WTC11 (cell line): ENCODE data around the gene PCDH9. TPM values are rescaled to one million over a fixed set of nuclear protein-coding genes. Genes with fewer than 3 reads are reported as not detected.

Experiments used
- ATAC-seq: fragments of 200-7000 bp; cut with Tn5 transposase; 2 replicates; pipeline ENCODE4 v1.10.0; 2021; ENCODE audit warnings: mild to moderate bottlenecking, moderate library complexity
- CTCF ChIA-PET: fragments of 300-600 bp; sonication (Branson Sonifier 250); formaldehyde crosslinking; loops from one replicate; lab custom pipeline; 2021; ENCODE audit warnings: antibody characterized with exemption; lab: Charles Lee
- POLR2A ChIA-PET: fragments of 350-600 bp; sonication (Branson Sonifier 250); formaldehyde crosslinking; loops from one replicate; lab custom pipeline; 2021; ENCODE audit warnings: antibody characterized with exemption; lab: Charles Lee
- DNase-seq: peaks from one replicate; pipeline ENCODE4 v3.0.0; 2021; ENCODE audit warnings: low spot score
- H3K27ac Mint-ChIP-seq: 2 replicates; pipeline ENCODE4 v1.8.0; 2021; ENCODE audit warnings: mixed read lengths
- H3K27me3 Mint-ChIP-seq: 2 replicates; pipeline ENCODE4 v1.8.0; 2021; ENCODE audit warnings: low read depth, mild to moderate bottlenecking, moderate library complexity, mixed read lengths
- H3K36me3 Mint-ChIP-seq: 2 replicates; pipeline ENCODE4 v1.8.0; 2021; ENCODE audit warnings: mixed read lengths
- H3K4me1 Mint-ChIP-seq: 2 replicates; pipeline ENCODE4 v1.8.0; 2022; ENCODE audit warnings: mixed read lengths
- H3K4me3 Mint-ChIP-seq: 2 replicates; pipeline ENCODE4 v1.8.0; 2021; ENCODE audit warnings: mild to moderate bottlenecking, moderate library complexity, mixed read lengths
- H3K9me3 Mint-ChIP-seq: 2 replicates; pipeline ENCODE4 v1.8.0; 2021; ENCODE audit warnings: mixed read lengths
- ATF2 ChIP-seq: sonication (generic); formaldehyde crosslinking; IDR thresholded peaks from 2 replicates; pipeline ENCODE4 v1.8.1; 2022; ENCODE audit warnings: low read depth, missing genetic modification reagents, borderline replicate concordance
- ATF3 ChIP-seq: sonication (generic); formaldehyde crosslinking; conservative IDR thresholded peaks from 2 replicates; pipeline ENCODE4 v1.8.1; 2022; ENCODE audit warnings: mild to moderate bottlenecking, missing genetic modification reagents
- ATF6 ChIP-seq: sonication (generic); formaldehyde crosslinking; IDR thresholded peaks from 2 replicates; pipeline ENCODE4 v1.8.1; 2023; ENCODE audit warnings: mild to moderate bottlenecking, missing genetic modification reagents
- CTCF ChIP-seq: fragments of 200-600 bp; IDR thresholded peaks from 2 replicates; pipeline ENCODE4 v1.8.0; 2022; ENCODE audit warnings: antibody characterized with exemption
- ERG ChIP-seq: fragments of 250-450 bp; sonication (Bioruptor Pico); IDR thresholded peaks from 2 replicates; pipeline ENCODE4 v1.8.0; 2021; ENCODE audit warnings: mild to moderate bottlenecking
- ESRRA ChIP-seq: sonication (generic); formaldehyde crosslinking; IDR thresholded peaks from 2 replicates; pipeline ENCODE4 v1.8.1; 2022; ENCODE audit warnings: mild to moderate bottlenecking, missing genetic modification reagents, borderline replicate concordance
- HMGA2 ChIP-seq: fragments of 250-450 bp; sonication (Bioruptor Pico); IDR thresholded peaks from 2 replicates; pipeline ENCODE4 v1.4.0; 2021; ENCODE audit warnings: mild to moderate bottlenecking, moderate library complexity
- IRF1 ChIP-seq: sonication (generic); formaldehyde crosslinking; IDR thresholded peaks from 2 replicates; pipeline ENCODE4 v1.8.0; 2023; ENCODE audit warnings: missing genetic modification reagents
- MLX ChIP-seq: sonication (generic); formaldehyde crosslinking; IDR thresholded peaks from 2 replicates; pipeline ENCODE4 v1.8.1; 2023; ENCODE audit warnings: mild to moderate bottlenecking, missing genetic modification reagents, moderate library complexity
- MYBL2 ChIP-seq: sonication (generic); formaldehyde crosslinking; IDR thresholded peaks from 2 replicates; pipeline ENCODE4 v1.8.1; 2023; ENCODE audit warnings: mild to moderate bottlenecking, moderate library complexity, missing genetic modification reagents
- NR1H2 ChIP-seq: sonication (generic); formaldehyde crosslinking; IDR thresholded peaks from 2 replicates; pipeline ENCODE4 v1.9.0; 2021; ENCODE audit warnings: mild to moderate bottlenecking, moderate library complexity, missing genetic modification reagents
- OVOL2 ChIP-seq: fragments of 250-450 bp; sonication (Bioruptor Pico); IDR thresholded peaks from 2 replicates; pipeline ENCODE4 v1.9.0; 2021; ENCODE audit warnings: mild to moderate bottlenecking, borderline replicate concordance
- PREB ChIP-seq: sonication (generic); formaldehyde crosslinking; IDR thresholded peaks from 2 replicates; pipeline ENCODE4 v1.8.1; 2022; ENCODE audit warnings: mild to moderate bottlenecking, missing genetic modification reagents, moderate library complexity, borderline replicate concordance
- RELA ChIP-seq: sonication (generic); formaldehyde crosslinking; IDR thresholded peaks from 2 replicates; pipeline ENCODE4 v1.8.1; 2022; ENCODE audit warnings: missing genetic modification reagents, mild to moderate bottlenecking, borderline replicate concordance
- TEAD4 ChIP-seq: sonication (generic); formaldehyde crosslinking; IDR thresholded peaks from 2 replicates; pipeline ENCODE4 v1.8.0; 2022; ENCODE audit warnings: mild to moderate bottlenecking, missing genetic modification reagents
- USF2 ChIP-seq: sonication (generic); formaldehyde crosslinking; IDR thresholded peaks from 2 replicates; pipeline ENCODE4 v1.8.1; 2023; ENCODE audit warnings: mild to moderate bottlenecking, missing genetic modification reagents, moderate library complexity
- ZBTB21 ChIP-seq: sonication (generic); formaldehyde crosslinking; IDR thresholded peaks from 2 replicates; pipeline ENCODE4 v1.8.1; 2023; ENCODE audit warnings: mild to moderate bottlenecking, missing genetic modification reagents, borderline replicate concordance
- ZNF219 ChIP-seq: sonication (generic); formaldehyde crosslinking; IDR thresholded peaks from 2 replicates; pipeline ENCODE4 v1.8.0; 2023; ENCODE audit warnings: missing genetic modification reagents, mild to moderate bottlenecking, borderline replicate concordance
- ZNF423 ChIP-seq: fragments of 250-450 bp; sonication (Bioruptor Pico); IDR thresholded peaks from 2 replicates; pipeline ENCODE4 v2.1.2; 2022; ENCODE audit warnings: mild to moderate bottlenecking, moderate library complexity
- ZNF425 ChIP-seq: fragments of 250-450 bp; sonication (Bioruptor Pico); conservative IDR thresholded peaks from 2 replicates; pipeline ENCODE4 v1.9.0; 2021; ENCODE audit warnings: mild to moderate bottlenecking
- total RNA-seq: library from RNA; stranded (reverse); gene quantifications from 3 replicates; pipeline ENCODE4 v1.2.3, GENCODE V29; 2021

The PCDH9 gene
- total RNA-seq, 1 experiment from 2014 or later: 0.48 TPM

GRCh38 chr13:66369666-66370065, 860.5 kb downstream of the PCDH9 start:
- TF ChIP-seq ERG: no peak

GRCh38 chr13:66367356-66367755, 862.8 kb downstream of the PCDH9 start:
- H3K4me3 Mint-ChIP-seq: no peak overlapping the region
- TF ChIP-seq PREB: no peak
- TF ChIP-seq ZNF219 (CRISPR knock-in tag): no peak
- no peak for TF ChIP-seq IRF1 (CRISPR knock-in tag)
- no peak for TF ChIP-seq USF2 (CRISPR knock-in tag)
- TF ChIP-seq TEAD4 (CRISPR knock-in tag): no peak
- TF ChIP-seq ESRRA (CRISPR knock-in tag): no peak
- TF ChIP-seq MYBL2 (CRISPR knock-in tag): no peak
- no peak for TF ChIP-seq OVOL2 (CRISPR knock-in tag)
- TF ChIP-seq CTCF: no peak
- no peak for TF ChIP-seq ZNF423 (CRISPR knock-in tag)
- no peak for TF ChIP-seq RELA (CRISPR knock-in tag)
- TF ChIP-seq ZNF425 (CRISPR knock-in tag): no peak
- no peak for TF ChIP-seq ZBTB21 (CRISPR knock-in tag)
- TF ChIP-seq ATF2 (CRISPR knock-in tag): no peak
- no peak for TF ChIP-seq NR1H2
- no peak for TF ChIP-seq ATF3 (CRISPR knock-in tag)
- TF ChIP-seq ATF6 (CRISPR knock-in tag): no peak
- no peak for TF ChIP-seq MLX (CRISPR knock-in tag)
- no peak for TF ChIP-seq HMGA2 (CRISPR knock-in tag)
- no peak overlapping the region for H3K27ac Mint-ChIP-seq
- peaks cover 22% of the 10 kb centered on the region for H3K36me3 Mint-ChIP-seq
- POLR2A ChIA-PET: no interaction called here
- H3K27me3 Mint-ChIP-seq: no peaks in the 10 kb centered on the region
- no peak for ATAC-seq
- no peak for DNase-seq
- H3K9me3 Mint-ChIP-seq: peaks cover 21% of the 10 kb centered on the region
- H3K4me1 Mint-ChIP-seq: peaks cover 30% of the 10 kb centered on the region
- CTCF ChIA-PET: no interaction called here

More at GRCh38 chr13:66369666-66370065, 860.5 kb downstream of the PCDH9 start:
- no peaks in the 10 kb centered on the region for H3K27me3 Mint-ChIP-seq
- peaks cover 33% of the 10 kb centered on the region for H3K4me1 Mint-ChIP-seq
- H3K9me3 Mint-ChIP-seq: peaks cover 21% of the 10 kb centered on the region
- CTCF ChIA-PET: interaction anchor here (1.0 kb wide), 1 partner anchor 384 kb away, joined by 3 read pairs; no protein-coding TSS in a partner anchor
- peaks cover 22% of the 10 kb centered on the region for H3K36me3 Mint-ChIP-seq
- DNase-seq (no peak), ATAC-seq (no peak)
- POLR2A ChIA-PET: no interaction called here
- H3K4me3 Mint-ChIP-seq: no peak overlapping the region
- H3K27ac Mint-ChIP-seq: no peak overlapping the region
